ENCODE results near the gene BEGAIN. TPM values are rescaled to one million over a fixed set of nuclear protein-coding genes. Genes with fewer than 3 reads are reported as not detected.

The BEGAIN gene
- total RNA-seq, 1 experiment from 2014 or later, result 18.6 TPM

DNA sequence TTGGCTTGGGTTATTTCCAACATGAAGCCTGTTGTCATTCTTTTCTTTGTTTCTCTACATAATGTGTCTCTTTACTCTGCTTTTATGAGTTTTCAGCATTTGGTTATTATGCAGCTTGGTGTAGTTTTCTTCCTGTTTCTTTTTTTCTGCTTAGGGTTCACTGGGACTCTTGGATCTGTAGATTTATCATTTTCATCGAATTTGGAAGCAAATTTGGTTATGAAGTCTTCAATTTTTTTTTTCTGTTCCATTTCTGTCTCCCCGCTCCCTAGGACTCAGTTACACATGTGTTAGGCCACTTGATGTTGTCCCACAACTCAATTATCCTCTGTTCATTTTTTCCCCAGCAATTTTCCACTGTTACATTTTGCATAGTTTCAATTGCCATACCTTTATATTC lies 13.8 kb upstream of the BEGAIN start:
- no peak for DNase-seq (ENCODE audit: low read depth)

DNA sequence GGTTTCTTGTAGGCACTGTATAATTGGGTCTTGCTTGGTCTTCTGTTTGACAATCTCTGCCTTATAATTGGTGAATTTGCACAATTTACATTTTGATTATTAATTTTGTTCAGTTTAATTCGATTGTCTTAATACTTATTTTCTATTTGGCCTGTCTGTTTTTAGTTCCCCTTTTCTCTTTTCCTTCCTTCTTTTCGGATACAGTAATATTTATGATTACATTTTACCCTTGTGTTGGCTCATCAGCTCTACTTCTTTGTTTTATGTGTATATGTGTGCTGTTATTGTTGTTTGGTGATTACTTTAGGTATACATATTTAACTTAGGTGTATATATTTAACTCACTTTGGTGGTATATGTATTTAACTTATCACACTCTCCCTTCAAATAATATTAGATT lies 12.8 kb upstream of the BEGAIN start:
- DNase-seq (ENCODE audit: low read depth), result no peak

DNA sequence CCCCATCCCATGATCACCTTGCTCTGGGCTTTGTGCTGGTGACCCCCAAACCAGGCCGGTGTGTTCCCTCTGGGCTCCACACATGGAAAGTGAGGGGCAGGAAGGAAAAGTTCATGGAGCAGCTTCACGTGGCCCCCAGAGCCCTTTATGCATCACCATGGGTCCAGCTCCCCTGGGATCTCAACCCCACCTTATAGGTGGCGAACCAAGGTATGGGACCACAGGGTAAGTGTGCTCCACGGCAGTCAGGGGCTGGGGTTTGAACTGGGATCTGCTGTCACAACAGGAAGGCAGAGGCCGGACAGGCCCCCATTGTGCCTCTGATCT lies 7.4 kb upstream of the BEGAIN start:
- DNase-seq (ENCODE audit: low read depth), result no peak

DNA sequence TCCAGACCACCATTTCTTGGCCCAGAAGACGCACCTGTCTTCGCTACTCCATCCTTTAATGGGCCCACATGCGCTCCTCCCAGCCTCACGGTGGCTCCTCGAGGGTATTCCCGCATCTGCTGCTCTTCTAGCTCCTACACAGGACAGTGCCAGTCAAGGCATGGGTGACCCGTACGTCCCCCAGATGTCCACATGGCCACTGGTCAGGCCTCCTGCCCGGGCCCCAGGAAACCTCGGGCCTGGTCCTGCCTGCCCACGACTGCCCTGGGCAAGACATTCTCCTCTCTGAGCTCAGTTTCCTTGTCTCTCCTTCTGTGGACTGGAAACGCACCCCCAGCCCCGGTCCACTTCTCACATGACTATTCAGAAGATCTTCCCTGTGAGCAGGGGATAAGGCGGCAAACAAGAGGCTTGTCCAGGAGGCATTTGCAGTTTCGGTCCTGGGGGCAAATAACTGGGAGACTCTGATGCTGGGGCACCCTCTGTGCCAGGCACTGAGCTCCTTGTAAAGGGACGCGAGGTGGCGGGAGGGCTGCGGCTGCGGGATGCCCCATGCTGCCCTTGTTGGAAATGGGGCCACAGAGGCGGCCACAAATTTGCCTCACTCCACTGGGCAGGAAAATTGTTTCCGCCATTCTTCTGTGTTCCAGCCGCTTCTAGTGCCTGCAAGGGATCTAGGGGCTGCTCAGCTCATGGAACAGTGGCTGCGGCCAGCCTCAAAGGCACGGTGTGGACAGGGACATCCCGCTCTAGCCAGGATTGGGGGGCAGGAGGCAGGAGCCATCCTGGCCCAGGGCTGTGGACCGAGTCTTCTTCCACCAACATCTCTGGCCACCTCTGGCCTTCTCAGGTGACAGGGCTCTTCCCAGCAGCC lies 6.8 kb upstream of the BEGAIN start:
- no peak for DNase-seq (ENCODE audit: low read depth)

DNA sequence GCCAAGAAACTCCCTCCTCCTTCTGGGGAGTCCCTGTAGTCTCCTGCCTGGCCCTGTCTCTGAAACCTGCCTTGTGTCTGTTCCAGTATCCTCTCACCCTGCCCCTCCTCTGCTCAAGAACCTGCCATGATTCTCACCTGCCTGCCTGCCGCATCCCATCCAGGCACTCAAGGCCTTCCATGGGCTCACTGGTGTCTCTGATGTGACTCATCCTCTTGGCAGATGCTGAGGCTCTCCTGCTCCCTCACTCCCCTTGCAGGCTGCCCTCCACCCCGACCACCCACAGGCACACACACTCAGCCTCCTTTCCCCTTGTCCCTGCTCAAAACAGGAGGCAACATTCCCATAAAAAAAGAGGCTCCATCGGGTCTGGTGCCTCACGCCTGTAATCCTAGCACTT lies 5.8 kb upstream of the BEGAIN start:
- DNase-seq (ENCODE audit: low read depth), result peak; percentile 49

DNA sequence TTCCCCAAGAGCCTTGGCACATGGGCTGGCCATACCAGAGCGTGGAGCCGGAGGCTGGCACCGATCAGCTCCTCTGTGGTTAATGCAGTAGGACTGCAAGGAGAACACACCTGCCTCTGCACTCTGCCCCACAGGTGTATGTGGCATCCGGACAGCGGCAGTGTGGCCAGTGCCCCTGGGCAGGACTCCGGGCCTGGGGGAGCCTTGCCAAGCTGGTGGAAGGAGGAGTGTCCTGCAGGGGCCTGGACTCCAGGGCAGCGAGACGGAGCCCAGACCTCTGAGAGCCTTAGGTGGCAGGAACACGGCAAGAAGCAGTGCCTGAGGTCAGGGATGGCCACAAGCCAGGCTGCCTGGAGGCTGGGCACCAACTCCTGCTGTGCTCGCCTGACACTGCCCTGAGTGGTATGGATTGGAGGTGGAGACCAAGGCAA lies 5.3 kb upstream of the BEGAIN start:
- DNase-seq (ENCODE audit: low read depth), result no peak

DNA sequence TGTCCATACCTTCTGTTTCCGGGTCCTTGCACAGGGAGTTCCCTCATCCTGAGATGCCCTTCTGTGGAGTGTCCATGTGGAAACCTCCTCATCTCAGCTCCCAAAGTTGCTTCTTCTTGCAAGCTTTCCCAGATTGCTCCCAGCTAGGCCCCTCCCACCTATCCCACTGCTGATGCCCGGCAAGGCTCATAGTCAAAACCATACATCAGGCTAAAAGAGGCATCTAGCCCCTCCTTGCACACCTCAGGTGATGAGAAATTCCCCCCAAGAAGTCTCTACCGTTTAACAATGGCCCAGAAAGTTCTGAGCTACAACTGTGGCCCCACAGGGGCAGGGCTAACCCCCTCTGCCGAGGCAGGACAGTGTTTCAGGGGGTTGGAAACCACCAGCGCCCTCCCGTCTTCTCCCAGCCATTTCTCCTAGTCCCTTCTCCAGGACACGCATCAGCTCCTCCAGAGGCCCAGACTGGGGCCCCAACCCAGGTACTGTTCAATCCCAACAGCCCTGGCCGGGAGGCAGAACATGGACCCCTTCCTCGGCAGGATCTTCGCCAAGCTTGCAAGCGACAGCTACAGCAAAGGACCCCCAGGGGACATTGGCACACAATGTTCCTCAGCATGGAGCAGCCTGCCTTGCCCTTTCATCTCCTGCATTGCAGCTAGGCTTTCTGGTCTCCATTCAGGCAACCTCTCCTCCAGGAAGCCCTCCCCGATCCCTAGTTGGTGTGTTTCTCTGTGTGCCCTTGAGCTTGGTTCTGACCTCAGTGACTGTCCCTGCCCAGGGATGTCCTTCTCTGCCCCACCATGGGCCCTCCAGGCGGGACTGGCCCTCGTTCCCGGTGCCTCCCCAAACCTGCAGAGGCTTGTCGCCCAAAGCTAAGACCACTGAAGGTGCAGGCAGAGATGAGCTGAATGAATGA lies 4.5 kb upstream of the BEGAIN start:
- DNase-seq (ENCODE audit: low read depth), result no peak

DNA sequence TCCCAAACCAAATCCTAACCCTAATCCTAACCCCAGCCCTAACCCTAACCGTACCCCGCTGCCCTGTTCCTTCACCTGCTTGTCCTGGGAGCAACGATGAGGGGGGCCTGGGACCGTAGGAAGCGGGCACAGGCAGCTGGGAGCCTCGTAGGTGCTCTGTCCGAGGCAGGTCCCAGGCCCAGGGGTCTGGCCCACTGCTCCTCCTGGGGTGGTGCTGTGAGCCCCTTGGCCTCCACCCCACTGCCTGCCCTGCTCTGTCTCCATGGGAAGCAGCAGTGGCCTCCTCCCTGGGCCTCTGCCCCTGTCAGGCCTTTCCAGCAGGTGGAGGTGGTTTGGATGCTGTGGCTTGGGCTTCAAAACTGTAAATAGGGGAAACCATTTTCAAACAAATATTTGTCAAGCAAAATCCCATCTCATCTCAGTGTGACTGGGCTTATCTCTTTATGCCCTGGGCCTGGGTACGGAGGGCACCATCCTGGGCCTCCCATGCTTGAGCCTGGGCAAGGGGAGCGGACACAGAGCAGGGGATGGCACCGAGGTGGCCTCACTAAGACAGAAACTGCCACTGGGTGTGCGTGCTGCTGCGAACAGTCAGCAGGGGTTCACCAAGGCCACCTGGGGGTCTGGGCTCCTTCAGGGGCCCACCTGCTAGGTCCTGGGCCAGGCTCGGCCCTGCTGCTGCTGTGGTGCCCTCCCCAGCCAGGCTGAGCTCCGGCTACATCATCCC lies 3.7 kb upstream of the BEGAIN start:
- no peak for DNase-seq (ENCODE audit: low read depth)

DNA sequence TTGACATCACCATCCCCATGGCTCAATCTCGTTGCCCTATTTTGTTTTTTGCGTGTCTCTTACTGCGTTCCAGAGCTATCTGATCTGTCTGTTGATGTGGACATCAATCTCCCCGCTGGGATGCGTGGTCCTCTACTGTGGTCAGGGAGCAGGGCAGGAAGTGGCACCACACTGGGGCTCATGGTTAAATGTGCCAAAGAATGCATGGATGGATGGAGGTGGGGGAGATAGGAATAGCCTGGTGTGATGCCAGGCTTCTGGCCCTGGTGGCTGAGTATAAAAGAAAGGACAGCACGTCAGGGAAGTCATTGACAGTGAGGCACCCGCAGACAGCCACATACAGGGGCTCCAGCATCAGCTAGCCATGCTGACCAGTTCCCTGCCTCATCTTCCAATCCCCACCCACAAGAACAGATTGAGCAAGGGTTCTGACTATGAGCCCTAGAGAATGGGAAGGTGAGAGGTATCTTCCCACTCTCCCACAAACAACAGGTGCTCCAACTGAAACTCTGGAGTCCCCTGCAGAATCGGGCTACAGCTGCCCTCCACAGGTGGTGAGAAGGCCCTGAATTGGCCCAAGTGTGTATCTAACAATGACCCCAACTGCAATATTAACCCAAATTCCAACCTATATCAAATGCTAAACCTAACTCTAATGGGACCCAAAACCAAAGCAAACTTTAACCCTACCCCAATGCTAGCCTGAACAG lies 2.7 kb upstream of the BEGAIN start:
- no peak for DNase-seq (ENCODE audit: low read depth)

DNA sequence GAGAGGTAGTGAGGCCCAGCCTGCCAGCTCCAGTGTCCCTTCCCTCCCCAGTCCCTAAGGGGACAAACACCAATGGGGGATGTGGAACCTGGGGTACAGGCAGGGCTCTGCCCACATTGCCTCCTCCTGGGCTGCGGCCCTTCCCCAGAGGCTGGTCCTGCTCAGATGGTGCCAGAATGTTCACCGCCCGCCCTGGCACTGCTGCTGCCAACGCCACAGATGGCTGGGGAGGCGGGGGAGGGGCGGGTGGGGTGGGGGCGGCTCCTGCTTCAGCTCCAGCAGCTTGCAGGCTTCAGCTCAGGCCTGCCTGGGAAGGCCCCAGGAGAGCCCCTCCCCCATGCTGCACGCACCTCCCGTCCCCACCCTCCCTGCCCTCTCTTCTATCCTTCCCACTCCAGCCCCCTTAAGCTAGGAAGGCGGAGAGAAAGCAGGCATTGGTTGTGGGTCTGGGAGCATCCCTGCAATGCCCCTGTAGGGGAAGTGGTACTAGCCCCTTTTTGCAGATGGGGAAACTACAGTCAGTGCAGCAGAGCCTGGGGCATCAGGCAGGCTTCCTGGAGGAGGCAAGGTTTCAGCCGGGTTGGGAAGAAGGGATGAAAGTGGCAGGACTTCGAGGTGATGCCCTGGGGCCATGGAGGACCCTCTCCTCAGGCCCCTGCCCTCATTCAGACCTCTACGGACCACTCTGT lies 2.0 kb upstream of the BEGAIN start:
- DNase-seq (ENCODE audit: low read depth), result no peak

DNA sequence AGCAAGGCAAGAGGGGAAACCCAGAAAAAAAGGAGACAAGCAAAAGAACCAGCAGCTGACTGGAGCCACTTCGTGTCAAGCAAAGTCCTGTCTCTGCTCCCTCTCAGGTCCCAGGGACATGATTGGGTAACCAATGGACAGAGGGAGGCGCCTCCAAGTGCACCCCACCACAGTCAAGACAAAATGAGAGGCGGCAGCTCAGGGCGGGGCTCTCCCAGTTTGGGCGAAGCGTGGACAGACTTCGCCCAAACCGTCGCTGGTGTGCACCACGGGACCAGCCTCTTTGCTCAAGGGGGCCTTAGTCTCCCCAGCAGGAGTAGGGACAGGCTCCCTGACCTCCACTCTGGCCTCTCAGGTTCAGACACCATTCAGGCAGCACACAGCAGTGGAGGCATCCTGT lies 1.5 kb upstream of the BEGAIN start:
- DNase-seq (ENCODE audit: low read depth), result no peak

DNA sequence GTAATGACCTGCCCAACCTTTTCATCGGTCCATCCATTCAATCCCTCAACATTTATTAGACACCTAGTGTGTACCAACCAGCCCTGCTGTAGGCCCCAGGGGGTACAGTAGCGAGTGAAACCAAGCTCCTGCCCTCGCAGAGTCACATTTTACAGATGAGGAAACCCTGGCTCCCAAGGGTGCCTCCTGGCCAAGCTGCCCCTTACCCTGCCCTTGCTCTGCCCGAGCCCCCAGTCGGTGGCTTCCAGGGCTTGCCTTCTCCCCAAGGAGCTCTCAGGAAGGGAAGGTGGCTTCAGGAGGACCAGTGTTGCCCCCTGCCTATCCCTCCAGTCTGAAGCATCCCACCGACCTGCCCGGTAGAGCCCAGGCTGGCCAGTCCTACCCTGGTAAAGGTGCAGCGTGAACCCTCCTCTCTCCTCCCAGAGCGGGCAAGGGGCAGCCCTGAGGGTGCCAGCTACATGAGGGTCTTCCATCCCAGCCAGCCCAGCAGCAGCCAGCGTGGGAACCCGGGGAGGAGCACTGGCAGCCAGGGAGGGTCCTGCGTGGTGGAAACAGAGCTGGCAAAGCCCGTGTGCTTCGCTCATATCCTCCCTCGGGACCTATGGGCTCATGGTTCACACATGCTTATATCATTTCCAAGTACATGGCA lies 670 bp upstream of the BEGAIN start:
- peak; percentile 46 for DNase-seq (ENCODE audit: low read depth)

DNA sequence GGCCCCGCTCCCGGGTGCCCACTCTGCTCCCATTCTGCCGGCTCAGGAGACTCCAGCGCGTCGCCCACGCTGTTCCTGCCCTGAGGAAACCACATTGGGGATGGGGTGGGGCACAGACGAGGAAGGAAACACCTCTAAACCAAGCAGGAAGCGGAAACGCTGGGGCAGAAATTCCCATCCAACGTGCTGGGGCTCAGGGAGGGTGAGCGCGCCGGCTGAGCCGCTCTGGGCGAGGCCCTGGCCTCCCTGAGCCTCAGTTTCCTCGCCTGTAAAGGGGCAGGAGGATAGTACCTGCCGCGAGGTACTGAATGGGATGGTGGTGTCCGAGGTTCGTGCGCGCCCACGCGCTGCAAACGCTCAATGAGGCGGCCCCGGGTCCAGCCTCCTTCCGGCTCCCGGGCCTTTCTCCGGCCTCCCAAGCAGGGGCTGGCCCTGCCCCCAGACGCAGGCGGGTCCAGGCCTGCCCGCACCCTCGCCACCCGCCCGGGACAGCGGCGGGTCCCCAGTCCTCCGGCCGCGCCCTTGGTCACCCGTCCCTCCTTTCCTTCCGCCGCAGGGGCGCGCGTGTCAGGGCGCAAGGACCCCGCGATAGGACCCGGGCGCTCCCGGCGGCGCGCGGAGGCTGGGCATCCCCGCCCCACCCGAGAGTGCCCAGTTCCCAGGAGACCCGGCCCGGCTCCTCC lies 673 bp downstream of the BEGAIN start:
- DNase-seq (ENCODE audit: low read depth), result peak; percentile 89

DNA sequence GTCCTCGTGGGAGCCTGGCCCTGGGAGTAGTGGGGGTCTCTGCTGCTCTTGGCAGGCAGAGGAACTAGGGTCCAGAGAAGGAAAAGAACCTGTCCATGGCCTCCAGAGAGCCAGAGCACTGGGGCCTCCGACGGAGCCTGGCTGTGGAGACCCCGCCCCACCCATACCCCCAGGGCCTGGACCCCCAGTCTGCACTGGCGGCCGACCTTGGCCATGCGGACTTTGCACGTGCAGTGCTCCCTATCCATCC lies 1.1 kb downstream of the BEGAIN start:
- no peak for DNase-seq (ENCODE audit: low read depth)

DNA sequence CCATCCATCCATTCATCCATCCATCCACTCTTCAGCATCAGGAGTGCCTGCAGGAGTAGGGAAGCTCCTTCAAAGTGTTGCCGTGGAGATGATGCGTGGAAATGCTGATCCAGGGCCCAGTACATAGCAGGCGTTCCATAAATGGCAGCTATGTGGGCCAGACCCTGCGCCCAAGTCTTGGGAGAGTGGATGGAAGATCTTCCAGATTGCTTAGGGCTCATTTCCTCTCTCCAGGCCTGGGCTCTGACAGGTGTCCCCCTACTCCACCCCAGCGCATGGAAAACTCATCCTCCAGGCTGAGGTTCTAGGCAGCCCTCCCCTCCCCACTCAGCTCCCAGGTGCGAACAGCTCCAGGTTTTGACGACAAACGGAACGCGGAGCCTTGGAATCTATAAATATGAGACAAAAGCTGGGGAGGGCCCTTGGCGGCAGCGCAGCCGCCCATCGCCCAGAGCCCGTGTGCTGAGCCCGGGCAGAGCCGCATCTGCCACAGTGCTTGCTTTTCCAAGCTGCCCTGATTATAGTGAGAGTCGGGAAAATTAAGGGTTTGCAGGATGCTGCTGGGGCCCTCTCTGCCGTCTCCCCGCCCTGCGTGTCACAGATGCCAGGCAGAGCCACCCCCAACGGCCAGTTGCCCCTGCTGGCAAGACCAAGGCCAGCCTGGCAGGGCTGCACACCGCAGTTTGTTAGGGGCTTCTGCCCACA lies 1.6 kb downstream of the BEGAIN start:
- no peak for DNase-seq (ENCODE audit: low read depth)

DNA sequence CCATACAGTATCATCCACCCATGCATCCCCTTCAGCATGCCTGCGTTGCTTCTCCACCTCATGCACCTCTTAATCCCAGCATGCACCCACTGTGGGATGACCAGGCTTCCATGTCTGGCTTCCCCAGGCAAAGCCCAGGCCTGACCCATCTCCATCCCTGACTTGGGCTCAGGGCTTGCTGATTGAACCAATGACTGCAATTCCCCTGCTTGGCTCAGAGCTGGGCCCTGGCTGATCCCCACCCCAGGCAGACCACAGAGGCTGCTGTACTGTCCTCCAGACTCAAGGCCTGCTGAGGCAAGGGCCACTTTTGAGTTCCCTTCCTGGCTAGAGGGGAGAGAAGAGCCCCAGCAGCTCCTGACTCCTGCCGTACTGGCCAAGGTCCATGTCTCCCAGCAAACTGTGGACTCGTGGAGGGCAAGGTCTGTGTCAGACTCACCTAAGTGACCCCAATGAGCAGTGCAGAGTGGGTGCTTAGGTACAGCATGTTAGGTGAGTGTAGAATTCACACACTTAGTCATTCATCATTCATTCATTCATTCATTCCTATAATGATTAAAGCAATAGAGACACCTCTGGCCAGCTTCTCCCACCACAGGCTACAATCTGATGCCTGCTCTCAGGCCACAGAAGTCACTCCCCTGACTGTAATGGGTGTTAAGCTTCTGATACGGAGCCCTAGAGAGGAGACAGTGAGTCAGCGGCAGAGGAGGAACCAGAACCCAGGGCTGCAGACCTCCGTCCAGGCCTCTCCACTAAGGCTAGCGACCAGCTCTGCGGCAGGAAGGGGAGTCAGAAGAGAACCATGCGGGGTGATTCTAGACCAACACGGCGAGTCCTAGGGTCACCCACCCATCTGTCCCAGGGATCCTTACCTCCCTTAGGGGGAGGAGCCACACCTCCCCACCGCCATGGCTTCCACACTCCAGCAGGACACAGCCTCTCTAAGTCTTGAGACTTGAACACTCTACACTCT lies 2.9 kb downstream of the BEGAIN start:
- no peak for DNase-seq (ENCODE audit: low read depth)

DNA sequence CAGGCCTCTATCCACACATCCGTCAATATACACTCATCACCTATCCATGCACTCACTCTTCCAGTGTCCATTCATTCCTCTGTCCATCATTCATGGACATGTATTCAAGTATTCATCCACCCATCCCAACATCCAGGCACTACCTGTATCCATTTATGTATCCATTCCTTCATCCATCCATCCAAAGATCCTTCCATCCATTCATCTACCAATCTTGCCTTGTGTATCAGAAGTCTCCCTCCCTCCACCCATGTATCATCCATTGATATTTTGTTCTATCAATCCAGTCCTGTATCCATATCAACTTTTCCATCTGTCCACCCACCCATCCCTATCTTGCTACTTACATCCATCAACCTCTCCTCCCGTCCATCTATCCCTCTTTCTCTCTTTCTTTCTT lies 4.0 kb downstream of the BEGAIN start:
- no peak for DNase-seq (ENCODE audit: low read depth)

DNA sequence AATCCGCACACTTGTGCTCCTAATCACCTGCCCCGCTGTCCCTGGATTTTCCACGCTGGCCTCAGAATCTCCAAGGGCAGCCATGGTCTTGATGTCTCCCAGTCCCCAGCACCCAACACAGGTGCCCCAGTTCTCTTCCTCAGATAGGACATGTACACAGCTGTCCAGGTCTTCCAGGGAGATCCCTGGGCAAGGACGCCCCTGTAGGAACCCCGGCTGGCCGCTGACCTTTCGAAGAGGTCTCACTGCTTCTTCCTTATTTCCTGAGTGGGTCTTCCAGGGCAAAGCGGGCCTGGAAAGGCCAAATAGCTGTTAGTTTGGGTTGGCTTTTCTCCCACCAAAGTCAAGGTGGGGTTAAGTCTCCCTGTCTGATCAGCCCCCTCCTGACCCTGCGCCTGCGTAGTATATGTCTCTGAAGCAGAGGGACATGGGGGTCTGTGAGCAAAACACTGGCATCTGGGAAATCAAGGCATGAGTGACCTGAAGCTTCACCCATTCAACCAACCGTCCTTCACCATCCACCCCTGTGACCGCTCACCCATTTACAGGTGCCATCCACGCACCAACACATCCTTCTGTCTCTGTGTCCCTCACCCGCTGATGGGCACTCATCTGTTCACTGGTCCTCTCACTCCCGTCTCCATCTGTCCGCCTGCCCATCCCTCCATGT lies 4.6 kb downstream of the BEGAIN start:
- no peak for DNase-seq (ENCODE audit: low read depth)
